ENCODE measurements around the gene PPP2R2C. TPM values are rescaled to one million over a fixed set of nuclear protein-coding genes. Genes with fewer than 3 reads are reported as not detected.

Gene PPP2R2C
- total RNA-seq, 1 experiment from 2014 or later = not detected

GRCh38 chr4:6448476-6449170 is 23.8 kb downstream of the PPP2R2C start:
- ChIA-PET POLR2A (no interaction called here), CTCF (no interaction called here)
- no peaks in the 10 kb centered on the region for H3K4me1 Mint-ChIP-seq (ENCODE audit: low read depth, unreplicated experiment)
- H3K27ac Mint-ChIP-seq (ENCODE audit: unreplicated experiment) = no peak overlapping the region
- intact Hi-C loops (cut with micrococcal nuclease; ENCODE audit: unreplicated experiment) = no loop called here
- TF ChIP-seq CTCF (IDR thresholded peaks at IDR 0.05; ENCODE audit: insufficient read depth in 1 of 2, low read depth in 1 of 2, low read length in 1 of 2, severe bottlenecking in 1 of 2, unreplicated experiment in 1 of 2) = no peak
- Histone ChIP-seq H3K9me3 (no peaks in the 10 kb centered on the region), H3K27me3 (replicated peaks; ENCODE audit: control insufficient read depth, insufficient read depth, low read length) (no peaks in the 10 kb centered on the region; the same call in 1 of the 2 replicates), H3K4me3 (ENCODE audit: low read depth, low read length) (no peak overlapping the region), H3K36me3 (ENCODE audit: control insufficient read depth, insufficient read depth, low read length) (no peaks in the 10 kb centered on the region), H3K4me1 (no peaks in the 10 kb centered on the region)
- H3K27me3 Mint-ChIP-seq (ENCODE audit: insufficient read depth, unreplicated experiment) = peaks cover 22% of the 10 kb centered on the region
- no peaks in the 10 kb centered on the region for H3K36me3 Mint-ChIP-seq (ENCODE audit: insufficient read depth, unreplicated experiment)
- DNase-seq = no peak
- H3K4me3 Mint-ChIP-seq (ENCODE audit: unreplicated experiment) = no peak overlapping the region
- no peaks in the 10 kb centered on the region for H3K9me3 Mint-ChIP-seq (ENCODE audit: unreplicated experiment)
- BruUV-seq (replicated peaks) = no TSS peak

GRCh38 chr4:6447672-6448171 is 24.7 kb downstream of the PPP2R2C start:
- no TSS peak for BruUV-seq (replicated peaks)
- H3K27me3 Mint-ChIP-seq (ENCODE audit: insufficient read depth, unreplicated experiment) = peaks cover 20% of the 10 kb centered on the region
- Histone ChIP-seq H3K4me1 (no peaks in the 10 kb centered on the region), H3K9me3 (no peaks in the 10 kb centered on the region), H3K27me3 (replicated peaks; ENCODE audit: control insufficient read depth, insufficient read depth, low read length) (no peaks in the 10 kb centered on the region; the same call in 1 of the 2 replicates), H3K36me3 (ENCODE audit: control insufficient read depth, insufficient read depth, low read length) (no peaks in the 10 kb centered on the region), H3K4me3 (ENCODE audit: low read depth, low read length) (no peak overlapping the region)
- TF ChIP-seq CTCF (IDR thresholded peaks at IDR 0.05; ENCODE audit: insufficient read depth in 1 of 2, low read depth in 1 of 2, low read length in 1 of 2, severe bottlenecking in 1 of 2, unreplicated experiment in 1 of 2) = no peak
- POLR2A ChIA-PET = no interaction called here
- CTCF ChIA-PET = no interaction called here
- no peaks in the 10 kb centered on the region for H3K4me1 Mint-ChIP-seq (ENCODE audit: low read depth, unreplicated experiment)
- intact Hi-C loops (cut with micrococcal nuclease; ENCODE audit: unreplicated experiment) = no loop called here
- H3K27ac Mint-ChIP-seq (ENCODE audit: unreplicated experiment) = no peak overlapping the region
- no peaks in the 10 kb centered on the region for H3K36me3 Mint-ChIP-seq (ENCODE audit: insufficient read depth, unreplicated experiment)
- no peak for DNase-seq
- H3K4me3 Mint-ChIP-seq (ENCODE audit: unreplicated experiment) = no peak overlapping the region
- no peaks in the 10 kb centered on the region for H3K9me3 Mint-ChIP-seq (ENCODE audit: unreplicated experiment)

- CTCF ChIA-PET = no interaction called here
- H3K9me3 Mint-ChIP-seq (ENCODE audit: unreplicated experiment) = no peaks in the 10 kb centered on the region
- BruUV-seq (replicated peaks) = no TSS peak
- Histone ChIP-seq H3K27me3 (replicated peaks; ENCODE audit: control insufficient read depth, insufficient read depth, low read length) (no peaks in the 10 kb centered on the region; the same call in 1 of the 2 replicates), H3K9me3 (no peaks in the 10 kb centered on the region), H3K4me3 (ENCODE audit: low read depth, low read length) (no peak overlapping the region), H3K4me1 (no peaks in the 10 kb centered on the region), H3K36me3 (ENCODE audit: control insufficient read depth, insufficient read depth, low read length) (no peaks in the 10 kb centered on the region)
- TF ChIP-seq CTCF (IDR thresholded peaks at IDR 0.05; ENCODE audit: insufficient read depth in 1 of 2, low read depth in 1 of 2, low read length in 1 of 2, severe bottlenecking in 1 of 2, unreplicated experiment in 1 of 2) = no peak
- no peaks in the 10 kb centered on the region for H3K36me3 Mint-ChIP-seq (ENCODE audit: insufficient read depth, unreplicated experiment)
- no peaks in the 10 kb centered on the region for H3K4me1 Mint-ChIP-seq (ENCODE audit: low read depth, unreplicated experiment)
- intact Hi-C loops (cut with micrococcal nuclease; ENCODE audit: unreplicated experiment) = no loop called here
- H3K27ac Mint-ChIP-seq (ENCODE audit: unreplicated experiment) = no peak overlapping the region
- DNase-seq = no peak
- H3K27me3 Mint-ChIP-seq (ENCODE audit: insufficient read depth, unreplicated experiment) = peaks cover 20% of the 10 kb centered on the region
- no peak overlapping the region for H3K4me3 Mint-ChIP-seq (ENCODE audit: unreplicated experiment)
- POLR2A ChIA-PET = no interaction called here
Observed at GRCh38 chr4:6446538-6447451, 25.6 kb downstream of the PPP2R2C start.
